Measurements from ENCODE around the gene IL12A.

IL12A gene

DNA sequence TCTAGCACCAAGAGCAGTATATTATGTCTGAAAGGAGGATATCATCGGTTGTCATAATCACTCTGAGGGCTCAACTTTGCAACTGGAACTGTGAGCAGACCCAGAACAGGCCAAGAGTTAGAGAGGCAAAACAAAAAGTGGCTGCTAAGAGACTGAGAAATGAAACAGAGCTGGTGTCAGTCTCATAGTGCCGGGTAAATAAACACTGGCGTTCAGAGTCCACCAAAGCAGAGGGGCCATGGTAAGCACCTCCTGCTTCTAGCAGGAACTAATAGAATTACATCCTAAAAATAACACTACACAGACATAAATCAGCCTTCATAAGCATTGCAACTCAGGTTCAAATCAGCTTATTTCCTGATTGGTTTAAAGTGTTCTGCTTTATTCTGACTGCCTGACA lies 10.3 kb upstream of the IL12A start:
- Mint-ChIP-seq H3K9me3 (no peaks in the 10 kb centered on the region), H3K27ac (no peak overlapping the region), H3K36me3 (no peaks in the 10 kb centered on the region), H3K4me1 (no peaks in the 10 kb centered on the region), H3K4me3 (no peak overlapping the region)
- DNase-seq (ENCODE audit: low spot score in 2 of 2) (no peak), ATAC-seq (no peak)

DNA sequence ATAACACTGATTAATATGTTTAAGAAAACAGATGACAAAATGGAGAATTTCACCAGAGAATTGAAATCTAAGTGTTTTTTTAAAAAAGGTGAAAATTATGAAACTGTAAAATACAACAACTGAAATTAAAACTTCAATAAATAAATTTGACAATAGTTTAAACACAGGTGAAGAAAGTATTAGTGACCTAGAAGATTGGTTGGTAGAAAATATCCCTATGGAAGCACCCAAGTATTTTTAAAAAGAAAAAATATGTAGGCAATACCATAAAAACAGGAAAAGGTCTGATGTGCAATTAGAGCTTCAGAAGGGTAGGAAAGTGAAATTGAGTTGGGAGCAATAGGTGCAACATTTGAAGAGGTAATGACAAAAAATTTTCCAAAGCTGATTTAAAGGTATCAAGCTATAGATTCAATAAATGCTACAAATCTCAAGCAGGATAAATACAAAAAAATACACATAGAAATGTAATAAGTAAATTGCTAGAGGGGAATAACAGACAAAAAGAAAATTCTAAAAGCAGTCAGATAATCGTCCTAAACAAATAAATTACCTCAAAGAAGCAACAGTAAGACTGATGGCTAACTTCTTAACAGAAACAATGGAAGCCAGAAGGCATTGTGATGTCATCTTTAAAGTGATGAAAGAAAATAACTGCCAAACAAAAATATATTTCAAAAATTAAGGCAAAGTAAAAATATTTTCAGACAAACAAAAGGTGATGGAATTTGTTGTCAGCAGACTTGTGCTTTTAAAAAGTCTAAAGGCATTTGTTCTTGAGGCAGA lies 9.5 kb upstream of the IL12A start:
- H3K4me1 Mint-ChIP-seq, result no peaks in the 10 kb centered on the region
- H3K36me3 Mint-ChIP-seq, result no peaks in the 10 kb centered on the region
- DNase-seq (ENCODE audit: low spot score in 2 of 2) (no peak), ATAC-seq (no peak)
- no peak overlapping the region for H3K27ac Mint-ChIP-seq
- no peak overlapping the region for H3K4me3 Mint-ChIP-seq
- no peaks in the 10 kb centered on the region for H3K9me3 Mint-ChIP-seq

DNA sequence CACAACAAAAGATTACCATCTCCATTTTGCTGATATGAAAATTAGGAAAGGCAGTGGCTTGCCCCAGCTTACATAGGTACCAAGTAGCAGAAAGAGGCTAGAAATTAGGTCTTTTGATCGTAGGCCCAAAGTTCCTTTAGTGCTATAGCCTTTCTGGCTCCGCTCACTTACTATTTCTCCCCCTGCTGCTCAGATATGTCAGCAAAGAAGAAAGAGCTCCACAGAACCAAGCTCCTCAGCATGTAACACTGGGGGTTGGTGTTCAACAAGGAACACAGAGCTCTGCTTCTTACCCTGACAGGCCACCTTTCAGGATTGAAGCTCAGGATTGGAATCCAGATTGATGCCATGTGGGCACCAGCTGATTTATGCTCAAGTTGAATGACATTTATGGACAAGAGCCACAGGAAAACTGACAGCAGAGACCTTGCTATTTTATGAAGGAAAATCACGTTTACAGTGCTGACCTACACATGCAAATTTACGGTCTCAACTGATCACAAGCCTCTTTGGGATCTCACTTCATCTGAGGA lies 6.1 kb upstream of the IL12A start:
- H3K9me3 Mint-ChIP-seq, result no peaks in the 10 kb centered on the region

DNA sequence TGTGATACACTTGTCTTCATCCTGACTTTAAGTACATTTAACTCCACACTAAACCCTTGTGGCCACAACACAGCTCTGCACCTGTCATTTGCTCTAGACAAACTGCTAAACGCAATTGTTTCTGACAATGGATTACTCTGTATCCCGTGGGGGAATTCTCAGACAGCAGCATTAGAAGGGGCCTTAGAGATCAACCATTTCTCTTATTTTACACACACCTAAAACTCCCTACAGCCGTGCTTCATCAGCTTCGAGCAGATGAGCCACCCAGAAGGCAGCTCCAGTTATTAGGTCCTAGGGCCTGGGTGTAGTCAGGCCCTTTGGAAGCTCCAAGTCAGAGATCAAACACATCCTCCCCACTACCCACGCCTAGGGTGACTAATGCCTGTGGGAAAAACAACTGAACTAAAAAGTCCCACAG lies 1.3 kb upstream of the IL12A start:
- no peak overlapping the region for H3K27ac Mint-ChIP-seq
- no peaks in the 10 kb centered on the region for H3K9me3 Mint-ChIP-seq
- no peak for DNase-seq (ENCODE audit: low spot score in 2 of 2)
- no peaks in the 10 kb centered on the region for H3K36me3 Mint-ChIP-seq
- peak; percentile 22 for ATAC-seq
- H3K4me1 Mint-ChIP-seq, result peaks cover 21% of the 10 kb centered on the region
- peak overlapping the region; percentile 74 for H3K4me3 Mint-ChIP-seq

More for the DNA sequence above, 6.1 kb upstream of the IL12A start:
- DNase-seq (ENCODE audit: low spot score in 2 of 2) (no peak), ATAC-seq (no peak)
- Mint-ChIP-seq H3K36me3 (no peaks in the 10 kb centered on the region), H3K4me1 (peaks cover 5% of the 10 kb centered on the region), H3K4me3 (no peak overlapping the region), H3K27ac (no peak overlapping the region)

DNA sequence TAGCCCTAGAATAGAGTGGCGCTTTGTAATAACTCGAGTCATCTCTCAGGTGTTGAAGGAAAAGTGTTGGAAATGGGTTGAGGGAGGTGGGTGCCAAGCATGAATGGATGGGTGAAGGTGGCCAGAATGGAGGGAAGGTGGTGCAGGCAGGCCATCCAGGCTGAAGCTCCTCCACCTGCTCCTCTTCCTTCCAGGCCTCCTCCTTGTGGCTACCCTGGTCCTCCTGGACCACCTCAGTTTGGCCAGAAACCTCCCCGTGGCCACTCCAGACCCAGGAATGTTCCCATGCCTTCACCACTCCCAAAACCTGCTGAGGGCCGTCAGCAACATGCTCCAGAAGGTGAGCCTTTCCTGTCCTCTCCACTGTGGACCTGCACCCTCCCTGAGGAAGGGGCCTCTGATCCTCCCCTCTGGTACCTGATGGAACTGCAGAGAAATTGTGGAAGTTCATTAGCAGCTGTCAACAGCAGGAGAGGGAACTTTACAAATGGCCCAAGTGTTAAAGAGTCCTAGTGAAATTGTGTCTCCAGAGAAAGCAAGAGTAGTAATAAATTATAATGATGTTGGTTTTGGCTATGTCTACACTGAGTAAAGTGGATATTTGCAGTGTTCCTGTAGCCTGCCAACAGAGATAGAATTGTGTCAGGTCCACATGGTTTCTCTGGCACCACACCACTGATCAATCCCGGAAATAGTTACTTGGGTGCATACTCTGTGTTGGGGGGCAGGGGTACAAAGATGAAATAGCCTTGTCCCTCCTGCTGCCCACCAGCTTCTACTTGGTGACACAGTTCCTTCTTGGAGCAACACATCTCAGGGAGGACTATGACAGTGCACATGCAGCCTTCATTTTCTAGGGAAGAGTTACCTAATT lies 1.6 kb downstream of the IL12A start:
- no peak overlapping the region for H3K4me3 Mint-ChIP-seq

DNA sequence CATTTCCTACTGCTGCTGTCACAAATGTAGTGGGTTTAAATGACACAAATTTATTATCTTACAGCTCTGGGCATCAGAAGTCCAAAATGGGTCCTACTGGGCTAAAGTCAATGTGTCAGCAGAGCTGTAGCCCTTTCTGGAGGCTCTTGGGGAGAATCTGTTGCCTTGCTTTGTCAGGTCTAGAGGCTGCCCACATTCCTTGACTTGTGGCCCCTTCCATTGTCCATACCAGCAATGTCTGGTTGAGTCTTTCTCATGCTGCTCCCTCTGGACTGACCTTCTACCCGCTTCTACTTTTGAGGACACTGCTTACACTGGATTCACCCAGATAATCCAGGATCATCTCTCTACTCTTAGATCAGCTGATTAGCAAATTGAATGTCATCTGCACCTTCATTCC lies 3.0 kb downstream of the IL12A start:
- no peak for ATAC-seq
- no peak overlapping the region for H3K4me3 Mint-ChIP-seq

More for the DNA sequence above, 1.6 kb downstream of the IL12A start:
- no peaks in the 10 kb centered on the region for H3K36me3 Mint-ChIP-seq
- H3K27ac Mint-ChIP-seq, result no peak overlapping the region
- DNase-seq (ENCODE audit: low spot score in 2 of 2), result no peak
- H3K4me1 Mint-ChIP-seq, result peaks cover 21% of the 10 kb centered on the region
- H3K9me3 Mint-ChIP-seq, result no peaks in the 10 kb centered on the region
- ATAC-seq, result no peak

DNA sequence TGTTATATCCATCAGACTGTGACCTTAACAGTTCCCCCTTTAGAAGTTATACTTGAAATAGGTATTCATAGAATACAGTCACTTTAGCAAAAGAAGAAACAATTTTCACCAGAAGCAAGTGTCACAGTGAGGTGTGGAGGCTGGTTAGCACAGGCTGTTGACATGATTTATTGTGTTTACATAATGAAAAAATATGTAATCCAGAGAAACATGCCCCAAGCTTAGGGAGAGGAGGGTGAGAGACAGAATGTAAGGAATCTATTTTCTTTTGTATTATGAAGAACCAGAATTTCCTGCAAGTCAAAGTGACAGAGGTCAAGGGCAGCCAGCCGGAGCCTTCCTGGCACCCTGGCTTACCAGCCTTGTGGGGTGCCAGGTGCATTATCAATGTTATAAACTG lies 4.0 kb downstream of the IL12A start:
- Mint-ChIP-seq H3K27ac (no peak overlapping the region), H3K4me1 (peaks cover 15% of the 10 kb centered on the region), H3K9me3 (no peaks in the 10 kb centered on the region), H3K4me3 (no peak overlapping the region), H3K36me3 (no peaks in the 10 kb centered on the region)
- ATAC-seq (no peak), DNase-seq (ENCODE audit: low spot score in 2 of 2) (no peak)

More for the DNA sequence above, 3.0 kb downstream of the IL12A start:
- H3K4me1 Mint-ChIP-seq, result peaks cover 21% of the 10 kb centered on the region
- no peaks in the 10 kb centered on the region for H3K9me3 Mint-ChIP-seq
- H3K36me3 Mint-ChIP-seq, result no peaks in the 10 kb centered on the region
- no peak for DNase-seq (ENCODE audit: low spot score in 2 of 2)
- no peak overlapping the region for H3K27ac Mint-ChIP-seq

DNA sequence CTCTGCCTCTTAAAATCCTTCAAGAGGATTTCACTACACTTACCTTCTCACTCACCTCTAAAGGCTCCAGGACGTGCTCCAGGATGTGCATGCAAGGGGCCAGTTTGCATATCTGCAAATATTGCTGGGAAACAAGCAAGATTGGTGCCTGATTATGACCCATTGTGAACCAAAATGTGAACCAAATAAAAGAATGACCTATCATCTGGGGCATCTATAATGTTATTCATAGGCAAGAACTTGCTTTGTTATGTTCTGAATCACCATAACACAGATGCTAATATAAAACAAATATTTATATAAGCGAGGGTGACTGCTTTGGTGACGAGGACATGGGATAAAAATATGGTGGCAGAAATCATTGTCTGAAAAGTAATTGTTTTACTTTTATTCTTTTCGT lies 5.5 kb downstream of the IL12A start:
- H3K27ac Mint-ChIP-seq, result no peak overlapping the region
- H3K9me3 Mint-ChIP-seq, result no peaks in the 10 kb centered on the region
- DNase-seq (ENCODE audit: low spot score in 2 of 2) (no peak), ATAC-seq (no peak)
- H3K4me1 Mint-ChIP-seq, result peaks cover under 1% of the 10 kb centered on the region
- H3K4me3 Mint-ChIP-seq, result no peak overlapping the region
- no peaks in the 10 kb centered on the region for H3K36me3 Mint-ChIP-seq

DNA sequence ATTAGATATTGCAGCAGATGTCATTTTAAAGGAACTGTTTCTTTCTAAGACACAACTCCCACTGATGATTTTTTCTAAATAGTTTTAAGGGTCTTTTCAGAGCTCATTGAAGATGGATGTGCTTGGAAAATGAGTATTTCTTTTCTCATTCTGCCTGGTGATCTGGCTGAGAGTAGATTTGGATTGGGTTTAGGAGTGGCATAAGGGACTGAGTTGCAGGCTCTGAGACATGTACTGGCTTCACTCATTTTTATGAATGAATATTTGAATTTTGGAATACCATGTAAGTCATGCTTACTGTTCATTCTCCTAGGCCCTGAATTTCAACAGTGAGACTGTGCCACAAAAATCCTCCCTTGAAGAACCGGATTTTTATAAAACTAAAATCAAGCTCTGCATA lies 6.5 kb downstream of the IL12A start:
- no peaks in the 10 kb centered on the region for H3K9me3 Mint-ChIP-seq
- ATAC-seq (no peak), DNase-seq (ENCODE audit: low spot score in 2 of 2) (no peak)
- H3K36me3 Mint-ChIP-seq, result no peaks in the 10 kb centered on the region
- H3K4me3 Mint-ChIP-seq, result no peak overlapping the region
- no peaks in the 10 kb centered on the region for H3K4me1 Mint-ChIP-seq
- H3K27ac Mint-ChIP-seq, result no peak overlapping the region

DNA sequence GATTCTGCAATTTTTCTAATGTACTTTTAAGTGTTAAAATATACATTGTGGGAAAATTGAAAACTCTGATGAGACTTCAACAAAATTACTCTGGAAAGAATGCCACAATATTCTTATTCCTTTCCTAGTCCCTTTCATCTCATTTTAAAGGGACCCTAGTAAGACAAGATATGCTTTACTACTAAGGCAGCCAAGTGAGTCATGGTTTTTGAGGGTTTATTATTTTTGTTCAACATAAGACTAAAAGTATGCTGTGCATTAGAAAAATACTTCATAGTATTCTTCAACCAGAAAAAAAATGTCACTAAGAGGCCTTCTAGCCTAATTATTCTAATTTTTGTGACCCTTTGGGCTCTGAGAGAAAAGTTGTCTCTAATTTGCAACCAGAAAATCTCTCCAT lies 7.4 kb downstream of the IL12A start:
- Mint-ChIP-seq H3K9me3 (no peaks in the 10 kb centered on the region), H3K27ac (no peak overlapping the region), H3K36me3 (no peaks in the 10 kb centered on the region), H3K4me1 (no peaks in the 10 kb centered on the region), H3K4me3 (no peak overlapping the region)
- DNase-seq (ENCODE audit: low spot score in 2 of 2) (no peak), ATAC-seq (no peak)

DNA sequence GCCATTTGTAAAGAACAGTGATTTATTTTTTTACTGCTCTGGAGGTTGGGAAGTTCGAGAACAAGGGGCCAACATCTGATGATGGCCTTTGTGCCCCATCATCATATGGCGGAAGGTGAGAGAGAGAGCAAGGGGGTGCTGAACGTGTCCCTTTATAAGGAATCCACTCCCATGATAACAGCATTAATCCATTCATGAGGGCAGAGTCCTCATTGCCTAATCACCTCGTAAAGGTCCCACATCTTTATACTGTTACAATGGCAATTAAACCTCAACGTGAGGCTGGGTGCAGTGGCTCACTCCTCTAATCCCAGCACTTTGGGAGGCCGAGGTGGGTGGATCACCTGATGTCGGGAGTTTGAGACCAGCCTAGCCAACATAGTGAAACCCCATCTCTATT lies 8.3 kb downstream of the IL12A start:
- ATAC-seq (no peak), DNase-seq (ENCODE audit: low spot score in 2 of 2) (no peak)
- H3K36me3 Mint-ChIP-seq, result no peaks in the 10 kb centered on the region
- no peak overlapping the region for H3K4me3 Mint-ChIP-seq
- H3K27ac Mint-ChIP-seq, result no peak overlapping the region
- H3K4me1 Mint-ChIP-seq, result no peaks in the 10 kb centered on the region
- H3K9me3 Mint-ChIP-seq, result no peaks in the 10 kb centered on the region

DNA sequence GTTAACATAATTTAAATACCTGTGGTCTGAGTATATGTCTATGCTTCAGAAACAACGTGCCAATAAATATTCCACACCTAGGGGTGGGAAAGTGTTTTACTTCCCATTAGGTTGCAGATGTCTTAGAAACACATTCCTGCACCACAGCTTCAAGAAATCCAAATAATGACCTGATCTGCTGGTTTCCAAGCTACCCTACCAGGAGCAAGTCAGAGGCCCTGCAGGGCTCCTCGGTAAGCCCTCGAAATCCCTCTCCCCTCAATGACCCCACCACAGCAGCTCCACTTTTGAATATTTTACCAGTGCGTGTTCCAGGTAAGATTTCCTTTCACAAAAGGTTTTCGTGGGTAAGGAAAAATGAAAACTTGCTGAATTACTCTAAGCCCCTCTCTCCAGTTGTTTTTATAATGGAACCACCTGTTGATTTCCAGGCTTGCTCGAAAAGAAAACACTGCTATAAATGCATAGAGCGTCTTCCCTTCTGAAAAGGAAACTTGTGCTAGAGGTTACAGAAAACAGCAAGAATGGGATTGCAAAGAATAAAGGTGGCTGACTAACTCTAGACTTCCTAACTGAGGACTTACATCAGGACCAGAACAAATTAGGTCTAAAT lies 12.6 kb downstream of the IL12A start:
- Mint-ChIP-seq H3K36me3 (no peaks in the 10 kb centered on the region), H3K27ac (no peak overlapping the region), H3K4me1 (no peaks in the 10 kb centered on the region), H3K4me3 (no peak overlapping the region), H3K9me3 (no peaks in the 10 kb centered on the region)
- no peak for ATAC-seq
- DNase-seq (ENCODE audit: low spot score in 2 of 2), result peak in 1 of 2 donors; percentile 10

DNA sequence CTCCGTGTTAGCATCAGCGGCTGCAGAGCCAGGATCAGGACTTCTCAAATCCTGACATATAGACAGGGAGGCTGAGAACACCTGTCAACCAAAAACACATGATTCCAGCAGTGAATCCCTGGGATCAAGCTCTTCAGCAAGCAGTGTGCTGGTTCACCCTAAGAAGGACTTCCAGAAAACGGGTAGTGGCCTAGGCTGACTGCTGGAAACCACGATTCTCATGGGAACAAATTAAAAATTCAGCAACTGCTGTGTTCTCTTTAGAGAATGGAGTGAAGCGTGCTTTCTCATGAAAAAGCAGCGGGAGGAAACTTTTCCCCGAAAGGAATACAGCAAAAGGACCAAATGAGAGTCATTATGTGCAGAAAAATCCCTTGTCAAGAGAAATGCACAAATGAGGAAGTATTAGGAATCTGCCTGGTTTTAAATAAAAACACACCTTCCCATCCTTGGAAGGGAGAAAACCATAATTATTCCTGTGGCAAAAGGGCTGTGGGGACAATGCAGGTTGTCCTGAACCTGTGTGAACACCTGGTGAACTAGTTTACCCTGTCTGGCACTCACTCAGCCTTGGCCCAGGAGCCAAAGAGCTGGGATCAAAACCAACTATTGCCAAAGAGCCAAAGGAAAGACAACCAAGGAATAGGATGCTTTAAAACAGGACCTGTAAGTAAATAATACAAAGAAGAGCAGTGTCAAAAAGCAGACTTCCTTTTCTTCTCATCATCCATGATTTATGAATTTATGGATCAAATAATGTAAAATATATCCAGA lies 13.4 kb downstream of the IL12A start:
- Mint-ChIP-seq H3K9me3 (no peaks in the 10 kb centered on the region), H3K36me3 (no peaks in the 10 kb centered on the region), H3K27ac (no peak overlapping the region), H3K4me1 (no peaks in the 10 kb centered on the region), H3K4me3 (no peak overlapping the region)
- DNase-seq (ENCODE audit: low spot score in 2 of 2), result peak in 1 of 2 donors; percentile 17
- ATAC-seq, result no peak

DNA sequence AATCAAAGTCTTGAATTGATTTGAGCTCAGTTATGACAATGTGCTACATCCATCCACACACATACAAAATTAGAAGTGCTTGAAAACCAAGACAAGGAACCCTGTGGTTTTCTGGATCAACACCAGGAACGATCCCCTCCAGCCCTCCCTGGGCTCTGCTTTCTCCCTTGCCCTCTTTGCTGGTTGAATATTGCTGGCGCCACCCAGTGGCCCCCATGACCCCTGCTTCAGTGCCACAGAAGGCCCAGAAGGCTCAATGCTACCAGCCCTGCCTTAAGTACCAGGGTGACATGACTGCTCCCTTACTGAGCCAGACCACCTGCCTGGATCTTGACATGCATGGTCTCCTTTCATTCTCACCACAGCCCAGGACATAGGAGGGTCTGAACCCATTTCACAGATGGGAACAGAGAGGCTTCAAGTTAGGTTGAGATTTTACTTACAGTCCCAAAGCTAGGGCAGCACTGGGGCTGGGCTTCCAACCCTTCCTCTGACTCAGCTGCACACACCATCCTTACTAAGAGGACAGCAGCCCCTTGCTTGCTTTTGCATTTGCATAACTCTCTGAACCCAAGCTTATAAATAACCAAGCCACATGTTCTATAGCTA lies 15.0 kb downstream of the IL12A start:
- DNase-seq (ENCODE audit: low spot score in 2 of 2) (peak in 1 of 2 donors; percentile 62), ATAC-seq (peak; percentile 77)
- Mint-ChIP-seq H3K27ac (no peak overlapping the region), H3K4me3 (no peak overlapping the region), H3K4me1 (no peaks in the 10 kb centered on the region), H3K9me3 (no peaks in the 10 kb centered on the region), H3K36me3 (no peaks in the 10 kb centered on the region)
